HG03066 (cell line): ENCODE measurements around the gene CXCL17.
"Not testable (repeated sequence)": the region's sequence is repeated elsewhere in the genome, so short reads cannot be mapped to it uniquely, and the experiment has no call there.

Source experiments
- ATAC-seq: cut with Tn5 transposase; IDR thresholded peaks from one replicate; pipeline ENCODE4 v1.9.1; 2021; ENCODE audit warnings: low read depth; ENCODE audit not compliant: unreplicated experiment

CXCL17 gene

GRCh38 chr19:42466521-42467182 is 23.9 kb upstream of the CXCL17 start:
- ATAC-seq: no peak

- ATAC-seq: peak; percentile 66
Measured at GRCh38 chr19:42465827-42466280, 23.1 kb upstream of the CXCL17 start.

DNA sequence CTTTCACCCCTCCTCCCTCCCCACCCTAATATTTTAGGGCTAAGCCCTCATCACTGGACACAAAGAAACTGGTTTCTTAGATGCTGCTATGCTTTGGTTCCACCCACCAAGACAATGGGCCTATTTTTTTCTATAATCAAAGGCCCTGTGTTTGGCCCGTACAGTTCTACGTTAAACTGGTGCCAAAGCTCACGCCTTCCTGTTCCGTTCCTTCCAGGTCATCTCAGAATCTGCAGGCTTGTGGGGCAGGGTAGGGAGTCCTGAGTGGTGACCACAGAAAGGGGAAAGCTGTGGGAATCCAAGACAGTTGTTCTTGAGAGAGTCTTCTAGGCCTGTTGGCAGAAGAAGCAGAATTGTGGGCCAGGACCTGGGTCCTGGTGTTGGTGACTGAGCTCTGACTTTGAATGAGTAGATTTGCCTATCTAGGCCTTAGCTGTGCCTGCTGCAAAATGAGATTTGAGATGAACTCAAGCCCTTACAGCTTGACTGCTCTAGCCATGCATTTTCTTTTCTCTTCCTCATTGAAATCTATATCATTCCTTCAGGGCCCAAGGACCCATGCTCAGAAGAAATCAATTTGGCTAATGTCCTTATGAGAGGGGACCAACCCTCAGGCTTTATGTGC is 19.1 kb upstream of the CXCL17 start:
- ATAC-seq: no peak

DNA sequence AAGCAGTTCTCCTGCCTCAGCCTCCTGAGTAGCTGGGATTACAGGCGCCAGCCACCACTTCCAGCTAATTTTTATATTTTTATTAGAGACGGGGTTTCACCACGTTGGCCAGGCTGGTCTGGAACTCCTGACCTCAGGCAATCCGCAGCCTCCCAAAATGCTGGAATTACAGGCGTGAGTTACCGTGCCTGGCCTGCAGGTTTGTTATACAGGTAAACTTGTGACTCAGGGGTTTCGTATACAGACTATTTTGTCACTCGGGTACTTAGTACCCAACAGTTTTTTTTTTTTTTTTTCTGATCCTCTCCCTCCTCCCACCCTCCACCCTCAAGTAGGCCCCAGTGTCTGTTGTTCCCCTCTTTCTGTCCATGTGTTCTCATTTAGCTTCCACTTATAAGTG is 18.5 kb upstream of the CXCL17 start:
- ATAC-seq: not testable (repeated sequence)

- ATAC-seq: no peak
Measured at GRCh38 chr19:42459926-42460325, 17.2 kb upstream of the CXCL17 start.

- ATAC-seq: no peak
Measured at GRCh38 chr19:42455621-42456081, 12.9 kb upstream of the CXCL17 start.

- no peak for ATAC-seq
Measured at GRCh38 chr19:42455086-42455485, 12.3 kb upstream of the CXCL17 start.

GRCh38 chr19:42452590-42452989 is 9.8 kb upstream of the CXCL17 start:
- ATAC-seq: no peak

- no peak for ATAC-seq
Measured at GRCh38 chr19:42450314-42450934, 7.7 kb upstream of the CXCL17 start.

DNA sequence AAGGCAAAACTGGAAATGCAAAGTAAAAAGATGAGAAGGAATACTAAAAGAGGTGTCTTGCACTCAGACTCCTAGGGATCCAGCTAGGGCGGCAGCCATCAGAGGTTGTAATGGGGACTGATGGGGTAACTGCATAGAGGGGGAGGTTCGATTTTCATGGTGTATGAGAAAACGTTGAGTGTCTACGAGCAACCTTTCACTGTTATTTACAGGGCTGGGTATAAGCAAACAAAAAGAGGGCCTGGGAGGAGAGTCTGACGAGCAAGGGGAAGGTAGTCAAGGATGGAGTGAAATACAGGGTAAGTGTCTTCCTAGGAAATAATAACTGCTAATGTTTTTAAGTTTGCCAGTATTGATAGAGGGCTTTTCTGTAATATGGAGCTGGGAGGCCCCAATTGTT is 5.6 kb upstream of the CXCL17 start:
- not testable (repeated sequence) for ATAC-seq

GRCh38 chr19:42445948-42446347 is 3.2 kb upstream of the CXCL17 start:
- no peak for ATAC-seq

GRCh38 chr19:42443944-42444398 is 1.2 kb upstream of the CXCL17 start:
- ATAC-seq: no peak

GRCh38 chr19:42441049-42441445 is 1.7 kb downstream of the CXCL17 start:
- ATAC-seq: no peak

GRCh38 chr19:42440357-42441048 is 2.2 kb downstream of the CXCL17 start:
- no peak for ATAC-seq

- no peak for ATAC-seq
Measured at GRCh38 chr19:42436006-42436405, 6.7 kb downstream of the CXCL17 start.

DNA sequence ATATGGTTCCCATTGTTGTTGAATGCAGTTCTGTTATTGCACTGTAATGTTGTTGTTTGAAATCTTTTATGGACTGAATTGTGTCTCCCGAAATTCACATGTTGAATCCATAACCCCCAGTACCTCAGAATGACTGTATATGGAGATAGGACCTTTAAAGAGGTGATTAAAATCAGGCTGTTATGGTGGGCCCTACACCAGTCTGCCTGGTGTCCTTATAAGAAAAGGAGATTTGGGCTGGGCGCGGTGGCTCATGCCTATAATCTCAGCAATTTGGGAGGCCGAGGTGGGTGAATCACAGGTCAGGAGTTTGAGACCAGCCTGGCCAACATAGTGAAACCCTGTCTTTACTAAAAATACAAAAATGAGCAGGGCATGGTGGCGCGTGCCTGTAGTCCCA is 7.4 kb downstream of the CXCL17 start:
- no peak for ATAC-seq

DNA sequence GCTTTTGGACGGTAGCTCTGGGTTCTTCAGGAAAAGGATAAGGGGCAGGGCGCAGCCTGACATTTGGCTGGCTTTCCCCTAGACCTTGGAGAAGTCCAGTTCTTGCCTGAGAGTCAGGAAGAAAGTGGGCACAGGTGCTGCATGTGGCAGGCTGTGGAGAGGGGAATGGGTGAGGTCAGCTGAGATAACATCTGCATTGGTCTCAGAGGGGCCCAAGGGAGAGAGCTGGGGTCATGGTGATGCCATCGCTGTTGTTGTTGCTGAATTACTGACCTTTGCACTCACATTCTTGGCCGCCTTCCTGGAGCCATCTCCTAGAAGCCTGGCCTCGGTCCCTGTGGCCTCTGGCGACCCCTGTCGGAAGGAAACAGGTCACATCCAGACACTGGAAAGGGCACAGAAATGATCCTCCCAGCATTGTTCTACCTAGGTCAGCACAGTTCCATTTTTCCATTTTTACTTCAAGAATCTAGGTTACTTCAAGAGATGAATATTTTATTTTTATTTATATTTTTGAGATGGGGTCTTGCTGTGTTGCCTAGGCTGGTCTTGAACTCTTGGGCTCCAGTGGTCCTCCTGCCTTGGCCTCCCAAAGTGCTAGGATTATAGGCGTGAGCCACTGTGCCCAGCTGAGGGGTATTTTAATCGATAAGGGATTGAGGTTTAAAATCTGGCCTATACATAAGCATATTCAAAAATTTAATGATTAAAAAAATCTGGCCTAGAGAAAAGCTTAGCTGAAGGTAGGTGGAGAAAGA is 9.1 kb downstream of the CXCL17 start:
- ATAC-seq: no peak

GRCh38 chr19:42431486-42431885 is 11.3 kb downstream of the CXCL17 start:
- no peak for ATAC-seq

- no peak for ATAC-seq
Measured at GRCh38 chr19:42428676-42429075, 14.1 kb downstream of the CXCL17 start.

DNA sequence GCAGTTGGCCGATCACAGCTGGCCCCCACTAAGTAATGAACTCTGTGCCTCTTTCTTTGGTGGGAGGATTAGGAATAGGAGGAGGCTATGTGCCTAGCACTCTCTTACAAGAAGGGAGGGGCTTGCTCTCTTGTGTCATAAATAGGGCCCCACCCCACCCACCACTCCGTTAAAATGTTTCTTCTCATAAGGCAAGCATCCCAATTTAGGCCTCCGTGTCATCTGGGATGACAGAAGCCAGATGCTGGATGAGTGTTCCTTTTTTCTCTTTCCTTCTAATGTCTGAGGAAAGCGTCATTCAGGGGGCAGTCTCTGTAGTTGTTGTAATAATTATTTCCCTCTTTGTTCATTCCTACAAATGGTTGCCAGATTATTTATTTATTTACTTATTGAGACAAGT is 15.4 kb downstream of the CXCL17 start, which contains the start of gene LIPE:
TSS of gene LIPE (minus strand) at position 76 of the 400 bp plus-strand sequence. CDS start 239 bp downstream, outside the sequence.
- no peak for ATAC-seq
